Small intestine (tissue), 7 donors: ENCODE results near the gene DNAJB8. TPM values are rescaled to one million over a fixed set of nuclear protein-coding genes. Genes with fewer than 3 reads are reported as not detected.

Experiments used
- DNase-seq, 2 donors: peaks; one replicate each; pipeline versions ENCODE4 v3.0.0 to v3.0.0-alpha.2; 2013
- FAIRE-seq: peaks from 2 replicates; lab custom pipeline; 2012; peaks lifted over from hg19 to GRCh38; lab: Jason Lieb, UNC
- H3K27ac ChIP-seq, 3 donors: one replicate each; pipeline ENCODE4 v1.5.1; 2013; ENCODE audit warnings: low read length in 2 of 3, mild to moderate bottlenecking in 2 of 3, control low read depth in 1 of 3, inconsistent platforms in 1 of 3, low read depth in 1 of 3, moderate library complexity in 1 of 3
- H3K27me3 ChIP-seq, 3 donors: one replicate each; pipeline ENCODE4 v1.6.1; 2013; ENCODE audit warnings: low read length in 3 of 3, inconsistent platforms in 1 of 3; ENCODE audit not compliant: control insufficient read depth in 3 of 3, insufficient read depth in 3 of 3
- H3K36me3 ChIP-seq, 3 donors: one replicate each; pipeline ENCODE4 v1.6.1; 2013; ENCODE audit warnings: low read length in 3 of 3, inconsistent platforms in 1 of 3, low read depth in 1 of 3, mild to moderate bottlenecking in 1 of 3, moderate library complexity in 1 of 3; ENCODE audit not compliant: control insufficient read depth in 3 of 3, insufficient read depth in 2 of 3
- H3K4me1 ChIP-seq, 3 donors: one replicate each; pipeline ENCODE4 v1.6.1; 2013; ENCODE audit warnings: low read length in 2 of 3, inconsistent platforms in 1 of 3, low read depth in 1 of 3, mild to moderate bottlenecking in 1 of 3, moderate library complexity in 1 of 3; ENCODE audit not compliant: control insufficient read depth in 3 of 3, insufficient read depth in 2 of 3
- H3K4me3 ChIP-seq, 3 donors: one replicate each; pipeline ENCODE4 v1.5.1; 2013; ENCODE audit warnings: low read length in 3 of 3, control low read depth in 1 of 3, inconsistent platforms in 1 of 3, low read depth in 1 of 3, mild to moderate bottlenecking in 1 of 3, moderate library complexity in 1 of 3
- H3K9me3 ChIP-seq, 2 donors: one replicate each; pipeline ENCODE4 v1.6.1; 2013; ENCODE audit warnings: low read depth in 1 of 2, low read length in 1 of 2; ENCODE audit not compliant: control insufficient read depth in 2 of 2, insufficient read depth in 1 of 2
- WGBS, 3 donors: extraction: QIAGEN DNeasy Blood & Tissue Kit; methylation state at CpG; one replicate each; pipeline ENCODE4 v1.1.7; 2013; 5-methylcytosine and 5-hydroxymethylcytosine counted together
- polyA plus RNA-seq, 4 donors: library from polyadenylated mRNA; stranded (reverse) in 3 of 4; unstranded in 1 of 4; fragments of 200-250 nt in 3 of 4; fragments of 120-200 nt in 1 of 4; gene quantifications; one replicate each; pipeline versions ENCODE4 v1.2.1 to v1.2.3, GENCODE V29; 2013
- donor health status: healthy with polysubstance abuse.
- donor health status: control.
- donor health status: control.
- donor health status: Bipolar disorder and iron deficiency.
- donor health status: healthy.

The DNAJB8 gene
- polyA plus RNA-seq, 4 donors, result not detected

DNA sequence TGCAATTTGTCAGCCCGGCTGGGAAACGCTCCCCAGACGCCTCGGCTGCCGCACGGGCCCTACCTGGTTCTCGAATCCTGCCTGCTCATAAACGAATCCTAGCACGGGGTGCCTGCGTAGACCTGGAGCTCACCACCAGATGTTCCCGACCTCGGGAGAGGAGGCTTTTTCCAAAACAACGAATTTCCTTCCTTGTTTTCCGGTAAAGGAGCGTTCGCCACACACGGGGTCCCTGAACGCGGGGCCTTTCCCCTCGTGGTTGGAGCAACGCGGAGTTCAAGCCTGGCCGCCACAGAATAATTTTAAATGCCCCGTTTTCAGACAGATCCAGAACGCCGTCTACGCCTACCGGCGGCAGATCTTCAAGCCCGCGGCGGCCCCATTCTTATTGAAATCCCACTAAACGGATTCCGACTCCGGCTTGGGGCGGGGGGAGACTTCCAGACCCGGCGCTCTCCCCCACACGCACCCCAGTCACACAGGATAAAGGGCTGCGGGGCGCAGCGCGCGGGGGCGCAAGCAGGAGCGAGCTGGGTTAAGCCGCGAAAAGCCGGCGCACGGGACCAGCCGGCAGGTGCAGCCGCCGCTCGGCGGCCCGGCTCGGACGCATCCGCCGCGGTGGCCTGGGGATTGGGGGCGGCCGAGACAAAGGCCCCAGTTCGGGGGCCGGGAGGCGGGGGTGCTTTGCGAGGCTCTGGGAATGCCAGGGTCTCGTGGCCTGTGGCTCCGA is 25.4 kb upstream of the DNAJB8 start:
- H3K4me3 ChIP-seq, result peak overlapping the region in 1 of 3 donors; percentile 23
- no peaks in the 10 kb centered on the region for H3K36me3 ChIP-seq
- H3K4me1 ChIP-seq, result peaks cover 0 to 32% (median 12%) of the 10 kb centered on the region in 3 donors
- no peak overlapping the region for H3K27ac ChIP-seq
- no peaks in the 10 kb centered on the region for H3K9me3 ChIP-seq
- DNase-seq, result peak in 1 of 2 donors; percentile 71
- H3K27me3 ChIP-seq, result peaks cover 30 to 99% (median 76%) of the 10 kb centered on the region in 3 donors
- 5 to 10% (median 6%) methylated on average over 65 to 70 of the region's 70 CpGs for WGBS, 3 donors
- no peak for FAIRE-seq

DNA sequence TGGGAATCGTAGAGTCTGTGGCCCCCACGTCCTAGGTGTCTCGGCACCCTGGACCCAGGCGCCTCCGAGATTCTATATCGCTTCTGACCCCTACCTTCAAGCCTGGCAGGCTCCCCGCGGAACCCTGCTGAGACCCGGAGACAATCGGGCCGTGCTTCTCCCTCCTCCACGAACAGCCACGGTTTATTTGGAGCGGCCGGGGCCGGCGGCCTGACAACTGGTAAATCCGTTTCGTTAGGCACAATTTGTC is 24.9 kb upstream of the DNAJB8 start:
- H3K27me3 ChIP-seq, result peaks cover 35 to 99% (median 77%) of the 10 kb centered on the region in 3 donors

DNA sequence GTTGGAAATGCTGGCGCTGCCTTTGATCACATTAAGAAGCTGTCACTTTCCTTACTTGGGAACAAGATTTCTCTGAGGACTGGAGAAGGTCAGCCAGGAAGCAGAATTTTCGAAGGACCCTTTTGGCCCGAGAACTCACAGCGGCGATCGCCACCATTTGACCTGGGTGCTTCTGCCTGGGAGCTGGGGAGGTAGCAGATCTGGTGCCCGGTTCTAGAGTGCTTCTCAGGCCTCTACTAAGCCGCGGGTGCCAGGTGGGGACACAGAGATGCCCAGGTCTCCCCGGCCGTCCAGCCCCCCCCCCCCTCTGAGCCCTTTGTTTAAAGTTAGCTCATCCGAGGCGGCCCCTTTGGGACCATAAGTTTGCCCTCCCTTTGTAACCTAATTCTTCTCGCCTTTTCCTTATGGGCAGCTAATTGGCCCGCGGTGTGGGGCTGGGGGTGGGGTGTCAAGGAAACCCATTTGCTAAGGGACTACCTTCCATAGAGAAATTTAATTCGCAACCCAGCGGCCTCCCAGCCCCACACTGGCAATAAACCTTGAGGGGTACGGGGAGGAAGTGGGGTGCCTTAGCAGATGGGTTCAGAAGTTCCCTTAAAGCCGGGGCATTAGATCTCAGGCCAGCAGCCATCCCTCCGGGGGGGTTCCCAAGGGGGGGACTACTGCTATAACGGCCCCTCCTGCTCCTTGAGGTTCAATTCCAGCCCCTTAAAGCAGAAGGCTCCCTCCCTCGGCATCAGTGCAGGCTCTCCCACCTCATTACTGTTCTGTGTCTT is 24.4 kb upstream of the DNAJB8 start:
- H3K9me3 ChIP-seq, result no peaks in the 10 kb centered on the region
- no peak overlapping the region for H3K4me3 ChIP-seq
- FAIRE-seq (no peak), DNase-seq (peak in 1 of 2 donors; percentile 41)
- no peak overlapping the region for H3K27ac ChIP-seq
- H3K36me3 ChIP-seq, result no peaks in the 10 kb centered on the region
- peaks cover 35 to 99% (median 73%) of the 10 kb centered on the region in 3 donors for H3K27me3 ChIP-seq
- WGBS, 3 donors, result 9 to 15% (median 11%) methylated on average over 23 of the region's 23 CpGs
- peaks cover 0 to 31% (median 12%) of the 10 kb centered on the region in 3 donors for H3K4me1 ChIP-seq

More for the DNA sequence above, 24.9 kb upstream of the DNAJB8 start:
- no peaks in the 10 kb centered on the region for H3K36me3 ChIP-seq
- H3K4me1 ChIP-seq, result peaks cover 0 to 31% (median 12%) of the 10 kb centered on the region in 3 donors
- H3K9me3 ChIP-seq, result no peaks in the 10 kb centered on the region
- FAIRE-seq (no peak), DNase-seq (no peak)
- no peak overlapping the region for H3K27ac ChIP-seq
- no peak overlapping the region for H3K4me3 ChIP-seq
- 6 to 17% (median 9%) methylated on average over 19 of the region's 19 CpGs for WGBS, 3 donors

DNA sequence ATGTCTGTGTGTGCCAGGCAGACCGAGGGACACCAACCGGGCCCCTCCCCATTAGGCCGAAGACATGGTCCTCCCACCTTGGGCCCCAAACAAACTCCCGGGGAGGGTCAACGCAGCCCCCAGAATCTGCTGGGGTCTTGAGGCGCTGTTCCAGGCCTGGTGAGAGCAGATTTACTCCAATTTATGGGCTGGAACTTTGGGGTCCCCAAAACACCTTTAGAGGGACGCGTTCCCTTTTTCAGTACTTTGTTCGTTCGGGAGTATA is 23.9 kb upstream of the DNAJB8 start:
- Histone ChIP-seq H3K36me3 (no peaks in the 10 kb centered on the region), H3K4me1 (peaks cover 0 to 31% (median 12%) of the 10 kb centered on the region in 3 donors), H3K9me3 (no peaks in the 10 kb centered on the region), H3K4me3 (no peak overlapping the region), H3K27ac (peak overlapping the region in 1 of 3 donors; percentile 17), H3K27me3 (peaks cover 38 to 99% (median 73%) of the 10 kb centered on the region in 3 donors)
- DNase-seq (no peak), FAIRE-seq (no peak)
- 9 to 20% (median 12%) methylated on average over 10 of the region's 10 CpGs for WGBS, 3 donors

DNA sequence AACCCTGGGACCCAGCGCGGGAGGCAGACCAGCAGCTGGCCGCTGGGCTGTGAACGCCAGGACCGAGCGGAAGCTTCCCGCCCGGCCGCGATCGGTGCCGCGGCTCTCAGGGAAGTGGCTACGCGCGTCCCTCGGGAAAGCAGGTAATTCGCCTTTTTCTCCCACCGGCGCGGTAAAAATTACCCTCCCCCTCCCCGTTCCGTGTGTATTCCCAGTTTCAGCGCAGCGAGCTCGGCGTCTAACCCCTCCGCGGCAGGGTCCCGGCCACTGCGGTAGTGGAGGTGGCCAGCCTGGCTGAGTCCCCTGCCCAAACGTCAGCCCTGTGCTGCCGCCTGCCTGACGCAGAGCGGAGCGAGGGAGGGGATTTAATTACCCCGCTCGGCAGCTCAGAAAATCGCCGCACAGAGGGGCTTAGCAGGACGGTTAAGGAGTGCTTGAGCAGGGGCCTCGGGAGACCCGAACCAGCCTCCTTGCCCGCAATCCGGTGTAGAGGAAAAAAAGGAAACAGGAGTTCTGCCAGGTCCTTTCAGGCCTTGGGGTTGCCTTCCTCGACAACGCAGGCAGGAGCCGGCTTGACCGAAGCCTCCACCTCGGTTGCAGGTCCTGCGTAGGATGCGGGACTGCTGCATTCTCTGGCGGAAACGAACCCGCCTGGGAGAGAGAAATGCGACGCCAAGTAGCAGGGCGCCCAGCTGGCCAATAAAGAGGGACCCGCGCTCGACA is 23.4 kb upstream of the DNAJB8 start:
- H3K36me3 ChIP-seq, result no peaks in the 10 kb centered on the region
- peaks cover 33 to 99% (median 73%) of the 10 kb centered on the region in 3 donors for H3K27me3 ChIP-seq
- peaks cover 0 to 31% (median 12%) of the 10 kb centered on the region in 3 donors for H3K4me1 ChIP-seq
- DNase-seq, result peak in 1 of 2 donors; percentile 68
- WGBS, 3 donors, result 2% methylated on average over 59 to 61 of the region's 61 CpGs
- peak overlapping the region in 1 of 3 donors; percentile 77 for H3K27ac ChIP-seq
- no peaks in the 10 kb centered on the region for H3K9me3 ChIP-seq
- FAIRE-seq, result no peak
- peak overlapping the region in 2 of 3 donors; percentile 27 to 29 for H3K4me3 ChIP-seq

DNA sequence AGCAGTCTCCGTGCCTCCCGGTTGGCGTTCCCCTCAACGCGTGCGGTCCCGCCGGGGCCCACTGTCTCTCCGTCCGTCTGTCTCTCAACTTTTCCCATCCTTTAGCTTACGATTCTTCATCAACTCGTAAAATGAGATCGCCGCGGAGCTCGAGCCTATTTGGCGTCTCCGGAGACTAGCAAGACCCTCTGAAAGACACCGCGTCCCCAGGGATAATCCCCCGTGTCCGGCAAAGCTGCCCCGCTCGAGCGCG is 22.9 kb upstream of the DNAJB8 start:
- peaks cover 0 to 31% (median 12%) of the 10 kb centered on the region in 3 donors for H3K4me1 ChIP-seq
- H3K36me3 ChIP-seq, result peaks cover 0 to 3% (median 0%) of the 10 kb centered on the region in 3 donors
- no peak for FAIRE-seq
- peak overlapping the region in 2 of 3 donors; percentile 27 to 29 for H3K4me3 ChIP-seq
- 1% methylated on average over 20 to 26 of the region's 26 CpGs for WGBS, 3 donors
- DNase-seq, result no peak
- H3K9me3 ChIP-seq, result no peaks in the 10 kb centered on the region
- H3K27me3 ChIP-seq, result peaks cover 37 to 99% (median 73%) of the 10 kb centered on the region in 3 donors
- peak overlapping the region in 1 of 3 donors; percentile 77 for H3K27ac ChIP-seq

DNA sequence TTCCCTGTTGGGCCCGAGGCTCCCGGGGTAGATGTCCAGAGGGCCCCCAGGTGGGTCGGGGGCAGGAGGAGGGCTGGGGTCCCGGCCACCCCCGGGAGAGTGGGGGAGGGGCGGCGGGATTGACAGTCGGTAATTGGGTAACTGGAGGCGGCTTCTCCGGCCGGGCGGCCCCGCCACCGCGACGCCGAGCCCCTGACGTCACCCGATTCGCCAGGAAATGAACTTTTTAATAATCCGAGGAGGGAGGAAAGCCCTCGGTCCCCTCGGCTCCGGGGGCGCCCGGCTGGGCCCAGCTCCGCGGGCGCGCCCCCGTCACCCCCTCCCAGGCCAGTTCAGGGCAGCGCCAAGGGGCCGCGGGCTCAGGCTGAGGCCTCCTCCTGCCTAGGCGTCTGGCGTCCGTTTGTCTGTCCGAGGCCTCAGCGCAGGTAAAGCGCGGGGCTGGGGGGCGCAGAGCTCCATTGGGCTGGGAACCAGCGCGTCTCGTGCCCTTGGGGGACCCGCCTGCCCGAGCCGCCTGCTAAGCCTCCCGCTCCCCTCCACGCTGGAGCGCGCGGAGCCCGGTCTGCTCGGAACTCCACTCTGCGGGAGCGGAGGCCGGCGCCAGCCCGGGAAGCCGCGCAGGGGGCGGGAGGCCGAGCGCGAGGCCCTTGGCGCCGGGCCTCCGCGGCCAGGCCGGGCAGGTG is 22.4 kb upstream of the DNAJB8 start:
- Histone ChIP-seq H3K9me3 (no peaks in the 10 kb centered on the region), H3K36me3 (peaks cover 0 to 3% (median 0%) of the 10 kb centered on the region in 3 donors), H3K4me3 (peak overlapping the region; percentile 13 to 29 (median 24)), H3K27me3 (peaks cover 38 to 99% (median 70%) of the 10 kb centered on the region in 3 donors), H3K4me1 (peaks cover 0 to 31% (median 12%) of the 10 kb centered on the region in 3 donors), H3K27ac (peak overlapping the region in 1 of 3 donors; percentile 78)
- FAIRE-seq, result no peak
- 1% methylated on average over 42 to 71 of the region's 71 CpGs for WGBS, 3 donors
- DNase-seq, result peak in 1 of 2 donors; percentile 62

DNA sequence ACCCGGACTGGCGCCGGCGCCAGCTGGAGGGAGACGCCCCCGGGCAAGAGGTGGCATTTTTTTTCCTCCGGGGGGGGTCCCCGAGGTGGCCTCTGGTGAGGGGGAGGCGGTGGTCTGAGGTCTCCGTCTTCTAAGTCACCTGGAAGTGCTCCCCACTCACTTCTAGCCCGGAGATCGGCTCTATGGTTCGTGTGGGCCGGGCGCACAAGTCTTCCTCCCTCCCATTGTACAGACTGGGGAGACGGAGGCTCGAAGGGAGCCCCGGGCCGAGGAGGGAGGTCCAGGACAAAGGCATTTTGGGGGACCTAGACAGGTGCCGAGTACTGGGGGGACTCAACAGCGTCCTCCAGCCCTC is 21.9 kb upstream of the DNAJB8 start:
- H3K36me3 ChIP-seq, result peaks cover 0 to 3% (median 0%) of the 10 kb centered on the region in 3 donors
- H3K4me1 ChIP-seq, result peaks cover 0 to 31% (median 12%) of the 10 kb centered on the region in 3 donors
- WGBS, 3 donors, result 1% methylated on average over 20 to 21 of the region's 21 CpGs
- H3K9me3 ChIP-seq, result no peaks in the 10 kb centered on the region
- DNase-seq, result peak in 1 of 2 donors; percentile 23
- H3K27ac ChIP-seq, result peak overlapping the region in 1 of 3 donors; percentile 78
- H3K4me3 ChIP-seq, result peak overlapping the region in 1 of 3 donors; percentile 44
- FAIRE-seq, result no peak
- H3K27me3 ChIP-seq, result peaks cover 38 to 99% (median 70%) of the 10 kb centered on the region in 3 donors
